Mammary epithelial cell (primary cell): Measurements from ENCODE around the gene TAP1.

ENCODE experiments used
- CTCF ChIP-seq, 2 donors: IDR thresholded peaks in 1 of 2; conservative IDR thresholded peaks in 1 of 2; 2 replicates each; pipeline ENCODE4 v1.5.1; 2011 to 2012; ENCODE audit warnings: inconsistent platforms in 2 of 2, low read length in 2 of 2, mild to moderate bottlenecking in 2 of 2, control low read depth in 1 of 2, low read depth in 1 of 2; ENCODE audit not compliant: insufficient read depth in 1 of 2; ENCODE audit errors: extremely low read depth in 1 of 2
- EZH2 ChIP-seq: IDR thresholded peaks from 2 replicates; pipeline ENCODE4 v1.6.1; 2012; ENCODE audit warnings: low read length, inconsistent platforms, borderline replicate concordance

DNA sequence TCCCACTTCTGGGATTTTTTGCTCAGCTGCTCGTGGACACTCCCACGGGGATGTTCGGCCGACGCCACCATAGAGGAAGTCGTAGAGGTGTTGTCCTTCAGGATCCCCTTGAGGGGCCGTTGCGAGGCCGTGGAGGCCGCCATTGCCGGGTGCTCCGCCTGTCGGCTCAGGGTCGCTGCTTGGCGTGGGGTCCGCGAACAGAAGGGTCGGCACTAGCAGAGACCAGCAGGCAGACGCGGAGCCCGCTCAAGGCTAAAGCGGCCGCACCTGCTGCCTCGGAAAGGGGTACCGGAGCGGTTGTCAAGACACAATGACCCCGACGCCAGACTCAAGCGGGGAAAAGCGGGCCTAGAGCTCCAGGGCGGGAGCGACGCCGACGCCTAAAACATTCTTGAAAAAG is 26.2 kb upstream of the TAP1 start:
- TF ChIP-seq CTCF (conservative IDR thresholded peaks at IDR 0.05 in 1 of 2, IDR thresholded peaks at IDR 0.05 in 1 of 2; ENCODE audit: extremely low read depth in 1 of 2, insufficient read depth in 1 of 2, low read depth in 1 of 2, low read length in 2 of 2) (no peak), EZH2 (no peak)
